HUES48 (cell line): ENCODE data around the gene MRTFB.

Source experiments
- H3K27ac ChIP-seq: one replicate; pipeline ENCODE4 v1.7.0; 2013; ENCODE audit warnings: low read depth, low read length, inconsistent platforms
- H3K27me3 ChIP-seq: 2 replicates; pipeline ENCODE4 v1.6.1; 2013; ENCODE audit warnings: mild to moderate bottlenecking, low read length; ENCODE audit not compliant: control insufficient read depth, insufficient read depth
- H3K36me3 ChIP-seq: 2 replicates; pipeline ENCODE4 v1.6.1; 2013; ENCODE audit warnings: low read length; ENCODE audit not compliant: control insufficient read depth, insufficient read depth
- H3K4me1 ChIP-seq: 2 replicates; pipeline ENCODE4 v1.6.1; 2013; ENCODE audit warnings: mild to moderate bottlenecking, low read length; ENCODE audit not compliant: control insufficient read depth, insufficient read depth
- H3K4me3 ChIP-seq: 2 replicates; pipeline ENCODE4 v1.5.1; 2013; ENCODE audit warnings: mild to moderate bottlenecking, low read depth, low read length
- H3K9ac ChIP-seq: 2 replicates; pipeline ENCODE4 v1.6.1; 2013; ENCODE audit warnings: mild to moderate bottlenecking, low read depth, low read length, moderate library complexity
- H3K9me3 ChIP-seq: 2 replicates; pipeline ENCODE4 v1.6.1; 2013; ENCODE audit warnings: low read length; ENCODE audit not compliant: control insufficient read depth, insufficient read depth

The MRTFB gene

DNA sequence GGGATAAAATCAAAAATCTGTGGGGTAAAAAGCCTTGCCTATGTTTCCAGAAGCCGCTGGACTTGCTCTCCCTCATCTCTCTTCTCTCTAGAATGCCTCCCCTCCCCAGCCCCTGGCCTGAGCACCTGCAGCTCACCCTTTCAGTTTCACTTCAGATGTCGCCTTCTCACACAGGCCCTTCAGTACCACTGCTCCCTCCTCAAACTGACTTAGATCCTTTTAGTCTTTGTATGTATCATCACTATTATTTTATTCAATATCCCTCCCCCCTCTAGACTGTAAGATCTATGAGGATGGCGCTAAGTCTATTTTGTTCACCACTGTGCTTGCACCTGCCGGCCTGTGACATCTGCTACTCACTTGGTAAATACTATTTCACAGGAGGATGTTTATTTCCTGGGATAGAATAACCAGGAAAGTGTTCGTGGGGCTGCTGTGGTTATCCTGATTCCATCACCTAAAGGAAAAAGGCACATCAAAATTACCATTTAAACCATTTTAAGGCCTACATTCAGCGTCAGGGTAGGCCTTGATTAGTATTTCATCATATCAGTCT lies 122.3 kb downstream of the MRTFB start:
- H3K36me3 ChIP-seq, result no peaks in the 10 kb centered on the region
- peaks cover 3% of the 10 kb centered on the region; the same call in 1 of the 2 replicates for H3K4me1 ChIP-seq
- H3K27ac ChIP-seq, result no peak overlapping the region
- no peak overlapping the region for H3K9ac ChIP-seq
- H3K4me3 ChIP-seq, result no peak overlapping the region
- H3K27me3 ChIP-seq, result no peaks in the 10 kb centered on the region
- no peaks in the 10 kb centered on the region for H3K9me3 ChIP-seq

GRCh38 chr16:14194721-14195120 lies 123.6 kb downstream of the MRTFB start:
- H3K4me1 ChIP-seq, result no peaks in the 10 kb centered on the region
- H3K9ac ChIP-seq, result no peak overlapping the region
- no peaks in the 10 kb centered on the region for H3K27me3 ChIP-seq
- H3K9me3 ChIP-seq, result no peaks in the 10 kb centered on the region
- no peak overlapping the region for H3K4me3 ChIP-seq
- no peaks in the 10 kb centered on the region for H3K36me3 ChIP-seq
- H3K27ac ChIP-seq, result no peak overlapping the region

DNA sequence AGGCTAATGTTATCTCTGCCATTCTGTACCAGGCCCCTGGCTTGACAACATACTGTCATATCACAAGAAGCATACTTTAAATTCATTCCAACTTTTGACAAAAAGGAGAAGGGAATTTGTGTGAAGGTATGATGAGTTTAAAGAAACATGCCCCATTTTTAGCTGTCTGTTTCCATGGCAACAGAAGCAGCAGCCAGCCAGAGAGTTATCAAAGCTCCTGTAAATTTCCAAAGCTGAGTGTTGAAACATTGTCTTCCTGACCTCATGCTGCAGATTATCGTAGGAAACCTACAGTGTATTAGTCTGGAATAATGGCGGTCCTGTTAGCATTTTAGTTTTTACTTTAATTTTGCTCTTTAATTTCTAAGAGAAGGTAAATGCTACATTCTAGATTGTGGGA lies 124.9 kb downstream of the MRTFB start:
- Histone ChIP-seq H3K9me3 (no peaks in the 10 kb centered on the region), H3K27ac (no peak overlapping the region), H3K36me3 (no peaks in the 10 kb centered on the region), H3K27me3 (no peaks in the 10 kb centered on the region), H3K4me3 (no peak overlapping the region), H3K4me1 (no peaks in the 10 kb centered on the region), H3K9ac (no peak overlapping the region)

GRCh38 chr16:14196539-14196938 lies 125.4 kb downstream of the MRTFB start:
- H3K36me3 ChIP-seq, result no peaks in the 10 kb centered on the region
- no peaks in the 10 kb centered on the region for H3K4me1 ChIP-seq
- H3K4me3 ChIP-seq, result no peak overlapping the region
- no peaks in the 10 kb centered on the region for H3K27me3 ChIP-seq
- no peak overlapping the region for H3K27ac ChIP-seq
- H3K9ac ChIP-seq, result no peak overlapping the region
- H3K9me3 ChIP-seq, result no peaks in the 10 kb centered on the region

DNA sequence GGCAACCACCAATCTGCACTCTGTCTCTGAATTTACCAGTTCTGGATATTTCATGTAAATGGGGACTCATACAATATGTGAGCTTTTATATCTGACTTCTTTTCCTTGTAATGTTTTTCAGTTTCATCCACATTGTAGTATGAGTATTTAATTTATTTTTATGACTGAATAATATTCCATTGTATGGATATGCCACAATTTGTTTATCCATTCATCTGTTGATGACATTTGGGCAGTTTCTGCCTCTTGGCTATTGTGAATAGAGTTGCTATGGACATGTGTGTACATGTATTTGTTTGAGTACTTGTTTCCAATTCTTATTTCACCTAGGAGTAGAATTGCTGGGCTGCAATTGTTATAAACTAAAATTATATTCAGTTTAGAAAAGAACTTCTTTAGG lies 126.9 kb downstream of the MRTFB start:
- H3K4me3 ChIP-seq, result no peak overlapping the region
- H3K9me3 ChIP-seq, result no peaks in the 10 kb centered on the region
- H3K9ac ChIP-seq, result no peak overlapping the region
- H3K27ac ChIP-seq, result no peak overlapping the region
- H3K36me3 ChIP-seq, result no peaks in the 10 kb centered on the region
- 0 out of 2 replicates have a peak, but pooled peaks cover under 1% of the 10 kb centered on the region for H3K4me1 ChIP-seq
- no peaks in the 10 kb centered on the region for H3K27me3 ChIP-seq

- Histone ChIP-seq H3K36me3 (no peaks in the 10 kb centered on the region), H3K9me3 (no peaks in the 10 kb centered on the region), H3K4me1 (0 out of 2 replicates have a peak, but pooled peaks cover 3% of the 10 kb centered on the region), H3K9ac (no peak overlapping the region), H3K4me3 (no peak overlapping the region), H3K27ac (no peak overlapping the region), H3K27me3 (no peaks in the 10 kb centered on the region)
These were observed 127.5 kb downstream of the MRTFB start for GRCh38 chr16:14198572-14198971.

- no peaks in the 10 kb centered on the region for H3K27me3 ChIP-seq
- no peaks in the 10 kb centered on the region for H3K36me3 ChIP-seq
- no peak overlapping the region for H3K9ac ChIP-seq
- H3K4me3 ChIP-seq, result no peak overlapping the region
- no peaks in the 10 kb centered on the region for H3K9me3 ChIP-seq
- H3K27ac ChIP-seq, result no peak overlapping the region
- 0 out of 2 replicates have a peak, but pooled peaks cover 3% of the 10 kb centered on the region for H3K4me1 ChIP-seq
These were observed 128.1 kb downstream of the MRTFB start for GRCh38 chr16:14199199-14199598.

DNA sequence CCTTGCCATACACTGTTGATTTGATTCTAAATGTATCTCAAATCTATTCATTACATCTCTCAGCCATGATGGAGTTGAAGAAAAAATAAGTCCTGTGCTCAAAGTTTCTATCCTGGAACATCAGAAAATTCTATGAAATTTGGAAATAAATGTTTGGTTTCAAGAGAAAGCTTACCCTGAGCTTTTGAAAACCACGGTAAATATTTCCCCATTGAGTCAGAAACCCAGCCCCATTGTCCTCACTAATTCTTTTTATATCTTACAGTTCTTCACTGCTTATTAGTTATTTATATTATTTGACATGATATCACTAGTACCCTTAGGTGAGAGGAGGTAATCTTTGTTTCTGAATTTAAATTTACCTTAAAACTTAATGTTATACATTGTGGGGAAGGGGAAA lies 128.5 kb downstream of the MRTFB start:
- Histone ChIP-seq H3K4me3 (no peak overlapping the region), H3K4me1 (0 out of 2 replicates have a peak, but pooled peaks cover 3% of the 10 kb centered on the region), H3K9ac (no peak overlapping the region), H3K27me3 (no peaks in the 10 kb centered on the region), H3K36me3 (no peaks in the 10 kb centered on the region), H3K9me3 (no peaks in the 10 kb centered on the region), H3K27ac (no peak overlapping the region)

DNA sequence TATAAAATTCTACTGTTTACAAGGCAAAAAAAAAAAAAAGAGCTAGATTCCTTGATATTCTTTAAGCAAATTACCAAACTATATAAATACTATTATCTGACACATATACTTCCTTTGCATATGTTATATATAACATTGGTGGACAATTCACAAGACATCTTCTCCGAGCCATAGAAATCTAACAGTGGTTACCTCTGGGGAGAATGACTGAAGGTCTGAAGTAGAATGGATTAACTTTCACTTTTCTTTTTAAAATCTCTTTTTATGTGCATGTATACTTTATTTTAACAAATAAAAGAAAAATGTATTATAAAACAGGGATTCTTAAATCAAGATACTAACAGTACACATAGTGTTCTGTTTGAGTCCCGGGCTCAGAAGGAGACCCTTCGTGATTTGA lies 131.0 kb downstream of the MRTFB start:
- H3K27me3 ChIP-seq, result no peaks in the 10 kb centered on the region
- H3K36me3 ChIP-seq, result no peaks in the 10 kb centered on the region
- H3K9ac ChIP-seq, result no peak overlapping the region
- H3K9me3 ChIP-seq, result no peaks in the 10 kb centered on the region
- no peak overlapping the region for H3K27ac ChIP-seq
- H3K4me3 ChIP-seq, result no peak overlapping the region
- H3K4me1 ChIP-seq, result 0 out of 2 replicates have a peak, but pooled peaks cover 3% of the 10 kb centered on the region

GRCh38 chr16:14202697-14203096 lies 131.6 kb downstream of the MRTFB start:
- H3K4me1 ChIP-seq, result 0 out of 2 replicates have a peak, but pooled peaks cover 3% of the 10 kb centered on the region

DNA sequence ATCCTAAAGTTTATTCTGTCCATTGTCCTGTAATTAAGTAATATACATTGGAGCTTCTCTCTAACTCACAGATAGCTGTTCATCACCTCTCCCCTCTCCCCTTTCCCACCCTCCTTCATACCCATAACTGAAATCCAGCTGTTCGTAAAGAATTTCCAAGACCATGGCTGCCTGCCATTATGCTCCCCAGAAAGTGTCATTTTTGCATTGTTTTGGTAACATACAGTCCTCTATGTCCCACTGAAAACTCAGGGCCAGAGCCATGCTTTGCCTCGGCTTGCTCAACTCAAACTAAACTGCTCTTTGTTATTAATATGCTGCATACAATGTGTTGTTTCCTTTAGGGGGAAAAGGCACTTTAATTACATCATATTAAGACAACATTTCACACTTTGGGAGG lies 132.0 kb downstream of the MRTFB start:
- H3K27me3 ChIP-seq, result no peaks in the 10 kb centered on the region
- H3K4me3 ChIP-seq, result no peak overlapping the region

More at GRCh38 chr16:14202697-14203096, 131.6 kb downstream of the MRTFB start:
- Histone ChIP-seq H3K9me3 (no peaks in the 10 kb centered on the region), H3K36me3 (no peaks in the 10 kb centered on the region), H3K4me3 (no peak overlapping the region), H3K27ac (no peak overlapping the region), H3K9ac (no peak overlapping the region), H3K27me3 (no peaks in the 10 kb centered on the region)

More for the DNA sequence above, 132.0 kb downstream of the MRTFB start:
- no peak overlapping the region for H3K27ac ChIP-seq
- 0 out of 2 replicates have a peak, but pooled peaks cover 3% of the 10 kb centered on the region for H3K4me1 ChIP-seq
- no peak overlapping the region for H3K9ac ChIP-seq
- no peaks in the 10 kb centered on the region for H3K9me3 ChIP-seq
- H3K36me3 ChIP-seq, result no peaks in the 10 kb centered on the region
